Prostate gland (tissue), 2 donors: ENCODE measurements around the gene ZBTB2. TPM values are rescaled to one million over a fixed set of nuclear protein-coding genes. Genes with fewer than 3 reads are reported as not detected.
"Not testable (repeated sequence)": the region's sequence is repeated elsewhere in the genome, so short reads cannot be mapped to it uniquely, and the experiment has no call there.

Source experiments
- DNase-seq: peaks from one replicate; pipeline ENCODE4 v3.0.0-alpha.2; 2019; ENCODE audit warnings: low spot score
- H3K27ac ChIP-seq, 2 donors: fragments of 200-600 bp; sonication (generic); 2 replicates each; pipeline ENCODE4 v1.5.1; 2017 to 2019
- H3K27me3 ChIP-seq: fragments of 200-600 bp; sonication (generic); replicated peaks from 2 replicates; pipeline ENCODE4 v1.5.1; 2019; ENCODE audit not compliant: insufficient read depth
- H3K36me3 ChIP-seq, 2 donors: fragments of 200-600 bp; sonication (generic); 1 replicate in 1 of 2; 2 replicates in 1 of 2; pipeline versions ENCODE4 v1.5.1 to v1.8.1; 2017 to 2019
- H3K4me1 ChIP-seq: fragments of 200-600 bp; sonication (generic); replicated peaks from 2 replicates; pipeline ENCODE4 v1.5.1; 2019
- H3K4me3 ChIP-seq, 2 donors: fragments of 200-600 bp; sonication (generic); 2 replicates each; pipeline ENCODE4 v1.5.1; 2017 to 2019
- H3K9me3 ChIP-seq: fragments of 200-600 bp; sonication (generic); 2 replicates; pipeline ENCODE4 v1.5.1; 2017
- POLR2A ChIP-seq: fragments of 450-650 bp; IDR thresholded peaks from one replicate; pipeline ENCODE4 v1.6.1; 2016; ENCODE audit warnings: antibody characterized with exemption, mild to moderate bottlenecking
- POLR2AphosphoS5 ChIP-seq: sonication (generic); formaldehyde crosslinking; IDR thresholded peaks from one replicate; pipeline ENCODE4 v1.6.1; 2017; ENCODE audit warnings: antibody characterized with exemption
- WGBS: methylation state at CpG from one replicate; pipeline ENCODE4 v1.1.5; 2018; 5-methylcytosine and 5-hydroxymethylcytosine counted together
- intact Hi-C: fragments of 100-400 bp; cut with DNase I; formaldehyde crosslinking; loops from one replicate; pipeline ENCODE4 v1.14.2; 2022
- total RNA-seq, 2 donors: library from RNA; depleted of rRNA; stranded (reverse); fragments of >200 nt; gene quantifications; one replicate each; pipeline ENCODE4 v1.1.0, GENCODE V29; 2016
- TF ChIP-seq, protein P1 (sequence below), 4 experiments: fragments of 200-600 bp in 2 of 4; fragments of 450-650 bp in 2 of 4; sonication (generic) in 2 of 4; IDR thresholded peaks; 1 replicate in 3 of 4; 2 replicates in 1 of 4; pipeline ENCODE4 v1.5.1; 2016 to 2019; ENCODE audit warnings: antibody characterized with exemption in 4 of 4, mild to moderate bottlenecking in 2 of 4, moderate library complexity in 2 of 4

ZBTB2 gene
- total RNA-seq, 2 donors from 2014 or later = 8.1 to 13.6 TPM

- Histone ChIP-seq H3K27ac (no peak overlapping the region), H3K27me3 (no peaks in the 10 kb centered on the region), H3K4me1 (no peaks in the 10 kb centered on the region), H3K9me3 (no peaks in the 10 kb centered on the region), H3K36me3 (no peaks in the 10 kb centered on the region), H3K4me3 (no peak overlapping the region)
- DNase-seq = no peak
- intact Hi-C loops = no loop called here
- 81% methylated on average over 1 of the region's 1 CpG for WGBS
- TF ChIP-seq POLR2AphosphoS5 (no peak), POLR2A (no peak)
- TF ChIP-seq, protein P1, sequence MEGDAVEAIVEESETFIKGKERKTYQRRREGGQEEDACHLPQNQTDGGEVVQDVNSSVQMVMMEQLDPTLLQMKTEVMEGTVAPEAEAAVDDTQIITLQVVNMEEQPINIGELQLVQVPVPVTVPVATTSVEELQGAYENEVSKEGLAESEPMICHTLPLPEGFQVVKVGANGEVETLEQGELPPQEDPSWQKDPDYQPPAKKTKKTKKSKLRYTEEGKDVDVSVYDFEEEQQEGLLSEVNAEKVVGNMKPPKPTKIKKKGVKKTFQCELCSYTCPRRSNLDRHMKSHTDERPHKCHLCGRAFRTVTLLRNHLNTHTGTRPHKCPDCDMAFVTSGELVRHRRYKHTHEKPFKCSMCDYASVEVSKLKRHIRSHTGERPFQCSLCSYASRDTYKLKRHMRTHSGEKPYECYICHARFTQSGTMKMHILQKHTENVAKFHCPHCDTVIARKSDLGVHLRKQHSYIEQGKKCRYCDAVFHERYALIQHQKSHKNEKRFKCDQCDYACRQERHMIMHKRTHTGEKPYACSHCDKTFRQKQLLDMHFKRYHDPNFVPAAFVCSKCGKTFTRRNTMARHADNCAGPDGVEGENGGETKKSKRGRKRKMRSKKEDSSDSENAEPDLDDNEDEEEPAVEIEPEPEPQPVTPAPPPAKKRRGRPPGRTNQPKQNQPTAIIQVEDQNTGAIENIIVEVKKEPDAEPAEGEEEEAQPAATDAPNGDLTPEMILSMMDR (IDR thresholded peaks at IDR 0.05) = no peak
Measured at GRCh38 chr6:151385177-151385576, 6.2 kb downstream of the ZBTB2 start.

DNA sequence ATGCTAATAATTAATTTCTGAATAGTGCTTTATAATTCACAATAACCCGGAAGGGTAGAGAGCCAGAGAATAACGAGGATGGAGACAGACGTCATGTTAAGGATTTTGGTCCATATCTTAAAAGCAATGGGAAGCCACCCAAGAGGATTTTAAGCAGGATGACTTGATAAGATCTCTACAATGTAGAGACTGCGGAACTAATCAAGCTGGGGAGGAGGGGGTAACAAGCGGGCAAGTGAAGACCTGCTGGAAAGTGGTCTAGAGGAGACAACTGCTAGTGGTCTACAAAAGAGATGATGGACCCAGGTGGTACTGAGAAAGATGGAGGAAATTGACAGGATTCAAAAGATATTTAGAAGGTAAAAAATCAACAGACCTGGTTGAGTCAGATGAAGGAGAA, 7.2 kb downstream of the ZBTB2 start:
- 51% methylated on average over 5 of the region's 5 CpGs for WGBS
- intact Hi-C loops = no loop called here
- TF ChIP-seq POLR2A = no peak
- TF ChIP-seq, protein P1 (IDR thresholded peaks at IDR 0.05) = no peak
- no peak for DNase-seq
- no peak overlapping the region for H3K27ac ChIP-seq
- no peaks in the 10 kb centered on the region for H3K4me1 ChIP-seq
- H3K9me3 ChIP-seq = no peaks in the 10 kb centered on the region
- no peak overlapping the region for H3K4me3 ChIP-seq
- no peaks in the 10 kb centered on the region for H3K27me3 ChIP-seq
- no peaks in the 10 kb centered on the region for H3K36me3 ChIP-seq

DNA sequence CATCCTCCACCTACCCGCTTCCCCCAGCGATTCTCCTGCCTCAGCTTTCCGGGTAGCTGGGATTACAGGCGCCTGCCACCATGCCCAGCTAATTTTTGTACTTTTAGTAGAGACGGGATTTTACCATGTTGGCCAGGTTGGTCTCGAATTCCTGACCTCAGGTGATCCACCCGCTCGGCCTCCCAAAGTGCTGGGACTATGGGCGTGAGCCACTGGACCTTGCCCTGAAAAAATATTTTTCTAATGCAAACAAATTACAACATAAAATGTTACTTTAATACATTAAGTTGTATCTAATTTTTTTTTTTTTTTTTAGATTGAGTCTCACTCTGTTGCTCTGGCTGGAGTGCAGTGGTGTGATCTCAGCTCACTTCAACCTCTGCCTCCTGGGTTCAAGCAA, 8.7 kb downstream of the ZBTB2 start:
- H3K27me3 ChIP-seq, H3K4me1 ChIP-seq, DNase-seq, H3K9me3 ChIP-seq, H3K36me3 ChIP-seq, H3K4me3 ChIP-seq, intact Hi-C loops, H3K27ac ChIP-seq: not testable (repeated sequence)
- WGBS = 98% methylated on average over 9 of the region's 9 CpGs

DNA sequence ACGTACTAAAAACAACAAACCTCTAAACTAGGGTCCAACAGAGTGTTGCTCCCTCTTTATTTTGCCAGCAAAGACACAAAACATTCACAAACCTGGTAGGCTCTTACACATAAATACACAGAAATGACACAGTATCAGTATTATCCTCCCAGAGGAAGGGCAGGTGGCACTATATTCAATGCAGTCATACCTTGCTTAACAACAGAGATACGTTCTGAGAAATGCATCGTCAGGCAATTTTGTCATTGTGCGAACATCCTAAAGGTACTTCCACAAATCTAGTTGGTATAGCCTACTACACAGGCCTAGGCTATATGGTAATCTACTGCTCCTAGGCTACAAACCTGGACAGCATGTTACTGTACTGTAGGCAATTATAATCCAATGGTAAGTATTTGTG, 9.6 kb downstream of the ZBTB2 start:
- DNase-seq = no peak
- intact Hi-C loops = no loop called here
- no peaks in the 10 kb centered on the region for H3K9me3 ChIP-seq
- no peaks in the 10 kb centered on the region for H3K36me3 ChIP-seq
- no peaks in the 10 kb centered on the region for H3K27me3 ChIP-seq
- TF ChIP-seq POLR2AphosphoS5 = no peak
- TF ChIP-seq POLR2A = no peak
- TF ChIP-seq, protein P1 (IDR thresholded peaks at IDR 0.05) = no peak
- H3K27ac ChIP-seq = no peak overlapping the region
- 88% methylated on average over 4 of the region's 4 CpGs for WGBS
- H3K4me1 ChIP-seq = no peaks in the 10 kb centered on the region
- no peak overlapping the region for H3K4me3 ChIP-seq

GRCh38 chr6:151380848-151381205, 10.5 kb downstream of the ZBTB2 start:
- WGBS = 100% methylated on average over 1 of the region's 1 CpG
- Histone ChIP-seq H3K4me1 (no peaks in the 10 kb centered on the region), H3K36me3 (no peaks in the 10 kb centered on the region), H3K9me3 (no peaks in the 10 kb centered on the region), H3K27me3 (no peaks in the 10 kb centered on the region), H3K4me3 (no peak overlapping the region), H3K27ac (no peak overlapping the region)
- TF ChIP-seq, protein P1 (IDR thresholded peaks at IDR 0.05) = no peak
- TF ChIP-seq POLR2AphosphoS5 = no peak
- no peak for TF ChIP-seq POLR2A
- intact Hi-C loops = no loop called here
- no peak for DNase-seq
